NCI-H82 treated with DMSO at 0.1 percent for 48 hours (cell line): ENCODE data around the gene RALBP1.

Experiments used
- DNase-seq: peaks from one replicate; lab custom pipeline; 2025; ENCODE audit not compliant: unreplicated experiment; lab: John Stamatoyannopoulos, UW

The RALBP1 gene

DNA sequence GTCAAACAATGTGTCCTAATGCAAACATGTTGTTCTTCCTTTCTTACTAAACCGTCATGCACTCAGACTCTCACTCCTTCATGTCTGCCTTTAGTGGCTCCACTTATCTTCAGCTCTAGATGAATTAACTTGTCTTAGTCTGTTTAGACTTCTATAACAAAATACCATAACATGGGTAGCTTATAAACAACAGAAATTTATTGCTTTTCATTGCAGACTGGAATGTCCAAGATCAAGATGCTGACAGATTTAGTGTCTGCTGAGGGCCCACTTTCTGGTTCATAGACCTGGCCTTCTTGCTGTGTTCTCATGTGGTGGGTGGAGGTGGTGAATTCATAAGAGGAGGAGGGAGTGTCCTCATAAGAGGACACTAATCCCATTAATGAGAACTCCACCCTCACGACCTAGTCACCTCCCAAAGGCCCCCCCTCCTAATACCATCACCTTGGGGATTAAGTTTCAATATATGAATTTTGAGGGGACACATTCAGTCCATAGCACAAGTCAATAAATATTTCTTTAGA, 32.3 kb downstream of the RALBP1 start:
- peak; percentile 11 for DNase-seq

DNA sequence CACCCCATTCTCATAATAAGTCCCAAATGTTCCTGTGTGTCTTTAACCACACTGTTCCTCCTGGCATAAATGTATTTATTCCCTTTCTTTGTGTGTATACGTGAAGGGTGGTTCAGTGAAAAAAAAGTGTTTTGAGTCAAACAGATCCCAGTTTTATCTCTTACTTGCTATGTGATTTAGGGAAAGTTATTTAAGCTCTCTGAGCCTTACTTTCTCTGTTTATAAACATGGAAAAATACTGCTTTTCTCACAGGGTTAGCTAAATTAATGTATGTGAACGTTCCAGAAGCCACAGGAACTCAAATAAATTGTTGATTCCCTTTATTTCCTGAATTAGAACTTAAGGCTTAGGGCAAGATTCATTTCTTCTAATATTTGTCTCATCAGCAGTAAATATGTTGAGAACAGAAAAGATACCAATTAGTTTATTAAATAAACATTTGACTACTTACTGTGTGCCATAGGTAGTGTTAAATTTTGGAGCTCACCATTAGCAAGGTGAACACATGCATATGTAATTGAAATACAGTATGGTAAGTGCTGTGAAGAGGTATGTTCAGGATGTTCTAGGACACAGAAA, 33.2 kb downstream of the RALBP1 start:
- DNase-seq = no peak

DNA sequence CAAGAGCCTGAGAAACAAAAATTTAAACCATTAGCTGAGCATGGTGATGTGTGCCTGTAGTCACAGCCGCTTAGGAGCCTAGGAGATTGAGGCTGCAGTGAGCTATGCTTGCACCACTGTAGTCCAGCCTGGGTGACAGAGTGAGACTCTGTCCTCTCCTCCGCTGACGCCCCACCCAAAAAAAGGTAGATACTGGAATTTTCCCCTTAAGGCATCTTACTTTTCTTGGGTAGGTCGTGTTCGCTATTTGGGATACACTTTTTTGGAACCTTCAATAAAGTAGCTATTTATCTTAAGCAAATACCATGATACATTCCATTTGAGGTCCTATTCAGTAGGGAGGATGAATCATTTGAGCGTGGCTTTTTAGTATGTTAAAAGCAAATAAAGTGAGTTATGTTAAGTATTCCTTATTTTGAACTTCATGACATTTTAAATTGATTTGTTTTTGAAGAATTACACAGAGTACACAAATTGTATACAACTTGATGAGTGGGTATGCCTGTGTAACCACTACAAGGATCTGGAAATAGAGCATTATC, 38.7 kb downstream of the RALBP1 start:
- DNase-seq = no peak

DNA sequence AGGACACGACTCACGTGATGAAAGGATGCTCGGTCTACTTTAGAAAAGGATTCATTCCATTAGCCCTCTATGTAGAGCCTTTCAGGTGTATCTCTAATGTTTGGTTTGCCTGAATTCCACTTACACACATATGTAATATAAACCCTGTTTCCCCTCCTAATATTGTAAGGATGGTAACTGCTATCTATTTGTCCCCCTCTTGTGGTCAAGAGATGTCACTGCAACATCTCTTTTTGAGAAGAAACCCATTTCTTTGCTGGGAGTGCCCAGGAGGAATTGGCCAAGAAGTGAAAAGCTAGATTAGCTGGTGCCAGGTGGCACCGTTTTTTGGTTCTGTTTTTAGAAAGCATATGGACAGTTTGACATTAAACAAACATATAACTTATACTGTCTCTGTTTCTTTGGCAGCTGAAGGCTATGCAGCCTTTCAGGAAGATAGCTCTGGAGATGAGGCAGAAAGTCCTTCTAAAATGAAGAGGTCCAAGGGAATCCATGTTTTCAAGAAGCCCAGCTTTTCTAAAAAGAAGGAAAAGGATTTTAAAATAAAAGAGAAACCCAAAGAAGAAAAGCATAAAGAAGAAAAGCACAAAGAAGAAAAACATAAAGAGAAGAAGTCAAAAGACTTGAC, 41.2 kb downstream of the RALBP1 start:
- DNase-seq = no peak

DNA sequence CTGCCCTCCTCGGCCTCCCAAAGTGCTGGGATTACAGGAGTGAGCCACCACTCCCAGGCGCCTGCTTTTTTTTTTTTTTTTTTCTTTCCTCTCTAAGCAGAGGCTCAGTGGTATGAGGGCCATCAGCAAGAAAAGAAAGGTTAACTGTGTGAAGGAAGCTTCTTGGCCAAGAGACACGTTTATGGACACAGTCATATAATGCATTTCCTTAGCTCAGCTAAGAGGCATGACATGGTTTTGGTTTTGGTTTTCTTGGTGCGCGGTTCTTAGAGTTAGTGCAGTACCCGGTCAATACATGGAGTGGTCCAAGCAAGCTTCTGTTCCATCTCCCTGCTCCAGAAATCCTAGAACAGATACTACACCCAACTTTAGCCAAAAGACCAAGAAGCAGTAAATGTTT, 42.6 kb downstream of the RALBP1 start:
- no peak for DNase-seq

DNA sequence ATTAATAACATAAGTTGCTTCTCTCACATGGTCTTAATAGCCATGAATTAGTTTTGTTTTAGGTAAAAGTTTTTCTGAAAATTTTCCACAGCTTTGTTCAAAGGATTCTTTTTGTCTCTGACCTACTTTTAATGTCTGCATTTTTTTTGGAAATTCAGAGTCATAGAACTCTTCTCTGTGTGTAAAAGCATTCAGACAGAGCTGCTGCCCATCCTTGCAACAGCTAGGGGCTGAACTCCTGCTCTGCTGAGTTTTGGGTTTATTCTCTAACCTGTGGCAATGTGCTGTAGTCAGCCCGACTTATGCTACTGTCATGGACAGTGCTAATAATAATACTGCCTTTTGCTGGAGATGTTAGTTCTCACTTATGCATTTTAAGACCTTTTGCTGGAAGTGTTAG, 44.1 kb downstream of the RALBP1 start:
- no peak for DNase-seq

DNA sequence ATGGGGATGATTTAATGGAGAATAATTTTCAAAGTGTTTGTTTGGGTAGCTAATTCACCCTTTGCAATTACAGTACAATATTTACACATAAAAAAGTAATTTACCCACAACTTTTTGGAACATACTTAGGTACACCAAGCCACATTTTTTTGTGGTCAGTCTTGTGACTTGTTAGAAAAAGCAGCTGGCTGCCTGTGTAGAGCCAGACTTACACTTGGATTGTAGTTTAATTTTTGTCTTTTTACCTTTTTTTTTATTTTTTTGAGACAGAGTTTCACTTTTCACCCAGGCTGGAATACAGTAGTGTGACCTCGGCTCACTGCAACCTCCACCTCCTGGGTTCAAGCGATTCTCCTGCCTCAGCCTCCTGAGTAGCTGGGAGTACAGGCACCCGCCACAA, 45.4 kb downstream of the RALBP1 start:
- no peak for DNase-seq

DNA sequence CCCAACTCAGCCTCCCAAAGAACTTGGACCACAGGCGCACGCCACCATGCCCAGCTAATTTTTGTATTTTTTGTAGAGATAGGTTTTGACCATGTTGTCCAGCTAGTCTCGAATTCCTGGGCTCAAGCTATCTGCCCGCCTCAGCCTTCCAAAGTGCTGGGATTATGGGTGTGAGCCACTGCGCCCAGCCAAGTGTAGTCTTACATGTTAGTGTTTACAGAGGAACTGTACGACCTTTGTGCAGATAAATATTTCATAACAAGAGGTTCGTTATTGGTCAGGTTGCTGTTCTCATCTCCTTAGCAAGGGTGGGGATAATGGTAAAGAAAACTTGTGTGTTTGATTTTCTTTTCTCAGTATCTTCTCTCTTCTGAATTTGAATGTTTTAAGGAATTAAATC, 46.5 kb downstream of the RALBP1 start:
- DNase-seq = no peak

DNA sequence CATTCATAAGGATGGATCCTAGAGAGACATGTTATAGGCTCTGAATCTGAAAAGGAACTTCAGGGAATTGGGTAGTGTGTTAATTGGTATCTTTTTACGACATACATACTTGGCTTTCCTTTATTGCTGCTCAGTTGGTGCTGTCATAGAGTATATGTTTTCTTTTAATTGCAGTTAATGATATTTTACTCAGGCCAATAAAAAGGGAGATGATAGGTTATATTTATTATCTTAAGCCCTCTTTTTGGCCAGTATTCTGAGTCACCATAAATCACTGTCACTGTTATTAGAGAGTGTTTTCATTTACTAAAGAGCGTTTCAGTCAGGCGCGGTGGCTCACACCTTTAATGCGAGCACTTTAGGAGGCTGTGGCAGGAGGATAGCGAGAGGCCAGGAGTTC, 47.6 kb downstream of the RALBP1 start:
- no peak for DNase-seq

DNA sequence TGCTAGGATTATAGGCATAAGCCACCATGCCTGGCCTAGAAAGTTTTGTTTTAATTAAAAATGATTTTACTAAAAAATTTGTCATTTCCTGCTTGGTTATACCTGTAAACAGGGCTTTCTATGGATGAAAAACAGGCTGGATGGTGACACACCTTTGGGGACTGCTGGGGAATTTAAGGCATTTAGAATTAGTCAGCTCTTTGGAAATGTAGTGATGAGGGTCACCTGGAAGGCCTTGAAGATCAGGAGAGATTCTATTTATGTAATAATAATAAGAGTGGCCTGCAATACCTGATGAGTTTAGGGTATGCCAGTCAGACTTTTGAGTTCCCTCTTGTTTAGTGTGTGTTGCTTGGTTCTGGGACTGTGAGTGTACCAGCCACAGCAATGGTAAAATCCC, 51.1 kb downstream of the RALBP1 start:
- no peak for DNase-seq

DNA sequence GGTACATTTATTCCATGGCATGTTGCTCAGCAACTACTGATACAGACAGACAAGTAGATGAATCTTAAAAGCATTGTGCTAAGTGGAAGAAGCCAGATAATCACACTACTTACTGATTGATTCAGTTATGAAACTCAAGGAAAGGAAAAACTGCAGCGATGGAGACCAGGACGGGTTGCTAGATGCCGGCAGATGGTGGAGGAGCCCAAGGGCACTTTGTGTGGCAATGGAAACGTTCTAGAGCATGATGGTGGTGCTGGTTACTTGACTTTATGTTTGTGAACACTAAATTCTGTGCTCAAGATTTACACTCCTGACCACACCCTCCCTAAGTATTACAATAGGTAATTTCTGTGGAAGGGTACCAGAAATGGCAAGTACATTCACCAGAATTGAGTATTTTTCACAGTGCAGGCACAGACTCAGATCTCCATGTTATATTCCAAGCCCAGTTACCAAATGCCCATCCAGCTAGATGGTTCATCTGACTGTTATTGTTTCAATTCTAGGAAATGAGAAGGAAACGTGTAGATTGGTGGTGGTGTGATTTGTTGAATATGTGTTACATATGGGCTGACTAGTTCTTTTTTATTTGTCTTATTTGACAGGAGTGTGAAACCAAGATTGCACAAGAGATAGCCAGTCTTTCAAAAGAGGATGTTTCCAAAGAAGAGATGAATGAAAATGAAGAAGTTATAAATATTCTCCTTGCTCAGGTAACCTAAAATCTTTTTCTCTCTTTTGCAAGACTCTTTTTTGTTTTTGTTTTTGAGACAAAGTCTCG, 55.1 kb downstream of the RALBP1 start:
- DNase-seq = no peak

DNA sequence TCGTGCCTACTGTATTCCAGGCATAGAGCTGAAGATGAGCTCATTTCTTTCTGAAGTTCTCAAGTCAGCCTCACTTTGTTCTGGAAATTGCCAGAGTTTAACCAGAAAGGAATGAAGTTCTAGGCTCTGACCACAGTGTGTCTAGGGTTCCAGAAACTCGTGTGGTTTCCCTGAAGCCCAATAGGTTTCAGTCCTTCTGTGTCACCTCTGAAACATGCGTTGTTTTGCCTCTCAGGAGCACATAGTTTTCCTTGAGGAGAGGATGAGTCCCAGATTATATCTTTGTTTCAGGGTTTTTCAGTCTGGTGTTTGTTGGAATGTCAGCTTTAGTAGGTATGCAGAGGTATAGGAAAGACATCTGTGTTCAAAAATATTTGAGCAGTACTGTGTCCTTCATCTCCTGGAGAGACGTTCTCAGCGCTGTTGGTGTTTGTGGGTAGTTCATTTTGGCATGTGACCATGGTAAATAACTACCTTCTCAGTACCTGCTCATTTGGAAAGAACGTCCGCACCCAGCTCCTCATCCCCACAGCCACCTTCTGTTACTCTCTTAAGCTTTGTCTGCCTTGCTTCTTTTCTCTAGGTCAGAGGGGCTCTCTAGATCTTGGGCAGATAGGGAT, 56.6 kb downstream of the RALBP1 start:
- DNase-seq = no peak

DNA sequence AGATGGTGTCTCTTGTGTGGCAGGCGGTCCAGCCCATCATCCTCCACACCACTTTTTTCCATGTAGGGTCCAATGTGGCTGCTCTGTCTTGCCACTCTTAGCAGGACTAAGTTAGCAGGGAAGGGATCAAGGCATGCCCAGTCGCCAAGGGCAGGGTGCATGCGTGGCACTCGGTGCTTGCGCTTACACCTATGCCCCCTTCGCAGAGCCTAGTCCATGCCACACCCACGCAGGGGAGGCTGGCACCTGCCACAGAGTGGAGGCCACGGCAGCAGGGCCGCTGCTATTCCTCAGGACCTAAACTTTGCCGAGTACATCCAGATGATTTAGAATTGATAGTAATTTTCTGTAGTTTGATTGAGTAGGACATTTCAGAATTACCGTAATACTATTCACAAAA, 59.5 kb downstream of the RALBP1 start:
- DNase-seq = no peak

DNA sequence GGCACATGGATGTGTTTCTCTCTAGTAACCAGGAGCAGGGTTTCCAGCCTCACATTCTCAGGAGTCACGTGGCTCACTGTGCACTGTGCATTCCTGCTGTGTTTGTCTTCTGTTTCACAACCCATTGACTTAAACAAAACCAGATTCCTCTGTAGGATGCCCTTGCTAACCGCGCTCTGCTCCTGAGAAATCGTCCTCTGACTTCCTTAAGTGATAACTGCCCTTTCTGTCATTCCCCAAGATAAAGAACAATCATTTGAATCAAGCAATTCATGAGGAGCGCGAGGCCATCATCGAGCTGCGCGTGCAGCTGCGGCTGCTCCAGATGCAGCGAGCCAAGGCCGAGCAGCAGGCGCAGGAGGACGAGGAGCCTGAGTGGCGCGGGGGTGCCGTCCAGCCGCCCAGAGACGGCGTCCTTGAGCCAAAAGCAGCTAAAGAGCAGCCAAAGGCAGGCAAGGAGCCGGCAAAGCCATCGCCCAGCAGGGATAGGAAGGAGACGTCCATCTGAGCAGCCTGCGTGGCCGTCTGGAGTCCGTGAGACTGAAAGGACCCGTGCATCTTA, 60.2 kb downstream of the RALBP1 start:
- DNase-seq = no peak

DNA sequence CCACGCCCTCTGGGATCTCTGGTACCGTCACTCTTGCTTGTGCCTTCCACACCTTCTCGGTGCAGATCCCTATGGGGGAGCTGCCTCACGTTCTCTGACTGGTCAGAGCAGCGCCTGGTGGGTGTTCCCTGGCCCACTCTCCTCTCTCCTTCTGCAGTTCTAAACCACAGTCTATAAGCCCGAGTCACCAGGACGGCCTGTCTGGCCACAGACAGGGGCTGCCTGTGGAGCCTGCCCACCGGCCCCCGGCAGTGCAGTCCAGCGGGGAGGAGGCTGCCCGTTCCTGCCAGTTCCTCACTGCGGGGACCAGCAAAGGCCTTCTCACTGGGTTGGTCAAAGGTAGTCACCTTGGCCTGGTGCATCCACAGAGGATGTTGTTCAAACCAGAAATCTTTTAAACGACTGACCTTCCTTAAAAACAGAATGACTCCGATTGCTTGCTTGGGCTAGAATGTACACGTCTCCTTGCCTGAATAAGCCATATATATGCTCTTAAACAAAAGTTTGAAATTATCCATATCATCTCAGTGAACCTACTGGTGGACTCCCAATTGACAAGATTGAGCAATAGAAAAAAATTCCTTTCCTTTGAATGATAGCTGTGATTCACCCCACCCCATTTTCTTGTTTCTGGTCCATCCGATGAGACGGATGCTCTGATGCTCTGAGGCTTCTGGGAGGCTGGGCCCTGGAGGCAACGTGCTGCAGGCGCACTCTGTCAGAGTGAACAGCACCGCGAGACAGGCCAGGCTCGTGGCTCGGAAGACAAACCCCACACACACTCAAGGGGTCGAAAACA, 61.2 kb downstream of the RALBP1 start:
- DNase-seq = no peak

DNA sequence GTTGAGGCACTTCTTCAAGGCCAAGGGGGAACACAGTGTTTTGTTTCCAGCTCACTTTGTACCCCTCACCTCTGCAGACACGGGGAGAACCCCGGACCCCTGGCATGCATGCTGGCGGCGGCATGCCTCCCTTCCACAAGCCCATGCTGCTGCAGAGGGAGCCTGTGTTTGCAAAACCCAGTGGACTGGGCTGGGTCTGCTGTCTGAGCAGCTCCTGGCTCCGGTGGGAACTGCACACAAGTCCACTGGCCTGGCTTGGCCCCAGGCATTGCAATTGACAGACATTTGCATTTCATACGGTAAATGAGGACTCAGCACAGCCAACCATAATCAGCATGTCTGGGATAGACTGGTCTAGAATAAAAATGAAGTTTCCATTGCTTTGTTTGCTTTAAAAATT, 62.4 kb downstream of the RALBP1 start:
- no peak for DNase-seq

DNA sequence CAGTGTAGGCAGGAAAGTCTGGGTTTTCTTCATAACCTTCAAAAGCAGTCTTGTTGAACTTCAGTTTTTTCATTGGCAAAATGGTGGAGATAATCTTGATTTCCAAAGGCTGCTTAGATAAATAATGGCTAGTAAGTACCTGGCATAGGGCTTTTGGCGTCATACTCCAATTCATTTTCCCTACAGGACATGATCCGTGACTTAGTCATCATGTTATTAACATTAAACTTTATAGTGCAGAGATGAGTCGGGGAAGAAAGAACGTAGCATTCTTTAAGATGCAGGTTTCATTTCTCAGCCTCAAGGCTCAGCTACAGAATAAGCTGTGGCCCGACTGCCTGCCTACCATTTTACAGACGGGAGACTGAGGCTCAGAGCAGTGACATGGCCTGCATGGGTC, 64.0 kb downstream of the RALBP1 start:
- no peak for DNase-seq

DNA sequence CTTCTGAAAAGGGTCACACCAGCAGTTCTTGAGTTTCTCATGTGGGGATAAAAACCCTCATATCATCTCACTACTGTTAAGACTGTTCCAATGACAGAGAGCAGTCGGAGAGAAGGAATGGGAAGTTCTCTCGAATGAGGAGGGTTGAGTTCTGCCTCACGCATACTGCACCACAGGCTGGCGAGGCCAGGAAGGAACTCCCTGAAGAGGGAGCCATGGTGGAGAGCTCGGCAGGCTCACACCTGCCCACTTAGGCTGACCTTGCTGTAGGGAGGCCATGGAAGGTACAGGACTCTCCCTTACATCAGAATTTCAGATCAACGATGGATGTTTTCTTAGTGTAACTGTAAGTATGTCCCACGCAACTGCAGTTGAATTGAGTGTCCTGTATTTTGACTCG, 64.6 kb downstream of the RALBP1 start:
- DNase-seq = no peak

DNA sequence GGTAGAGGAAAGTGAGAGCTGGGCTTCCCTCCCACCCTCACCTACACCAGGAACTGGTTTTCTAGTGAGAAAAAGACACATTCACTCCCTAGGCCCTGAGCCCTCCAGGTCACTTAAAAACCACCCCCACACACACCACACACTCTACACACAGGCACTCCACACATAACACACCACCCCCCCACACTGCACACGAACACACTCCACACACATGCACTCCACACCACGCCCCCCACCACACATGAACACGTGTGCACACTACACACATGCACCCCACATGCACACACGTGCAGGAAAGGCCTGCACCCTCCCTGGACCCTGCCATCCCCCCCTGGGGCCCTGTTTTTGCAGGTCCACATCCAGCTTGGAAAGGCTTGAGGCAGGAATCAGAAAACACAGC, 67.6 kb downstream of the RALBP1 start:
- no peak for DNase-seq

DNA sequence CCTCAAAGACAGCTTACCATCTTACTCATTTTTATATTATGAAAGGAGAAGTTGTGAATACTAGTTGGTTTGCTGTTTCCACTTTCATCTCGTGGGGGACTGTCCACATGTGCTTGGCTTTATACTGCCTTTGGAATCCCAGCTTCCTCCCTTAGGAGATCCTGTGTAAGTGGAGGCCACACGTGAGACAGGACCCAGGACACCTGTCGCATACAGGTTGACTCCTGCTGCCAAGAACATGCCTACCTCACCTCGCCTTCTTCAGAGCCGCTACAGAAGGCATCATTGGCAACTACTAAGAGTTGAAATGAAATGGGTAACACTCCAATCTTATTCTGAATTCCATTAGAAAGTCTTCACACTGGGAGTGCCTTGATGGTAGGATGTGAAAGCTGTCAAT, 69.7 kb downstream of the RALBP1 start:
- DNase-seq = no peak

DNA sequence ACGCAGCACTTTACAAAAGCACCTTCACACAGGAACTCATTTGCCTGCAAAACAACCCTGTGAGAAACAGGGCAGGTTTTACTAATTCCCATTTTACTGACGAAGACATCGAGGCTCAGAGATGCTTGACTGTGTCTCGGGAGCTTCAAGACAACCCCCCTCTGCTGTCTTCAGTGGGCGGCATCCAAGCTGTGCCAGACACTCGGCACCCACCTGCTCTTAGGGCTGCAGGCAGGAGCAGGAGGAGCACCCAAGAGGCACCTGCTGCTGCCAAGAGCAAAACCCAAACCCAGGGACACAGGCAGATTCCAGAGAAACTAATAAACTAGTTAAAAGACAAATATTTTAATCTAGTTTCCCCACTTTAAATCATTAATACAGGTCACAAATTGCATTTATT, 71.2 kb downstream of the RALBP1 start:
- DNase-seq = no peak
